Measurements from ENCODE around the gene IL17REL.

DNA sequence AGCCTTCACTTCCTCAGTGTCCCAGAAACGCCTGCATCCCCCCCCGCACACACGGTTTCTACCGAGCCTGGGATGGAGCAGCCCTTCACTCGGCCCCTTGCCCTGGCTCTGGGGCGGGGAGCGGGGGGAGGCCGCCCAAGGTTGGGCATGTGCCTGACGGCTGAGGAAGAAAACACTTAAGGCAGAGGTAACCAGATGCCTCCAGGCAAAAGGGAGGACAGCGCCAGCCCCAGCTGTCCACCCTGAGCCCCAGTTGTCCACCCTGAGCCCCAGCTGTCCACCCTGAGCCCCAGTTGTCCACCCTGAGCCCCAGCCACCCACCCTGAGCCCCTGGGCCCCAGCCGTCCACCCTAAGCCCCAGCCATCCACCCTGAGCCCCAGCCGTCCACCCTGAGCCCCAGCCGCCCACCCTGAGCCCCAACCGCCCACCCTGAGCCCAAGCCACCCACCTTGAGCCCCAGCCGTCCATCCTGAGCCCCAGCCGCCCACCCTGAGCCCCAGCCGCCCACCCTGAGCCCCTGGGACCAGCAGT, 49.3 kb upstream of the IL17REL start:
- TF ChIP-seq, protein P1, sequence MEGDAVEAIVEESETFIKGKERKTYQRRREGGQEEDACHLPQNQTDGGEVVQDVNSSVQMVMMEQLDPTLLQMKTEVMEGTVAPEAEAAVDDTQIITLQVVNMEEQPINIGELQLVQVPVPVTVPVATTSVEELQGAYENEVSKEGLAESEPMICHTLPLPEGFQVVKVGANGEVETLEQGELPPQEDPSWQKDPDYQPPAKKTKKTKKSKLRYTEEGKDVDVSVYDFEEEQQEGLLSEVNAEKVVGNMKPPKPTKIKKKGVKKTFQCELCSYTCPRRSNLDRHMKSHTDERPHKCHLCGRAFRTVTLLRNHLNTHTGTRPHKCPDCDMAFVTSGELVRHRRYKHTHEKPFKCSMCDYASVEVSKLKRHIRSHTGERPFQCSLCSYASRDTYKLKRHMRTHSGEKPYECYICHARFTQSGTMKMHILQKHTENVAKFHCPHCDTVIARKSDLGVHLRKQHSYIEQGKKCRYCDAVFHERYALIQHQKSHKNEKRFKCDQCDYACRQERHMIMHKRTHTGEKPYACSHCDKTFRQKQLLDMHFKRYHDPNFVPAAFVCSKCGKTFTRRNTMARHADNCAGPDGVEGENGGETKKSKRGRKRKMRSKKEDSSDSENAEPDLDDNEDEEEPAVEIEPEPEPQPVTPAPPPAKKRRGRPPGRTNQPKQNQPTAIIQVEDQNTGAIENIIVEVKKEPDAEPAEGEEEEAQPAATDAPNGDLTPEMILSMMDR (IDR thresholded peaks at IDR 0.05): no peak
- TF ChIP-seq POLR2AphosphoS5 (IDR thresholded peaks at IDR 0.05) (no peak), POLR2A (IDR thresholded peaks at IDR 0.05) (no peak)
